Measurements from ENCODE around the gene ZNF724.
"Not testable (repeated sequence)": the region's sequence is repeated elsewhere in the genome, so short reads cannot be mapped to it uniquely, and the experiment has no call there.

ZNF724 gene

GRCh38 chr19:23249911-23250649 is at the start of gene ZNF724:
TSS of gene ZNF724 (minus strand) at chr19:23250394. CDS start at chr19:23250242, 152 bp downstream.
- DNase-seq (ENCODE audit: low read depth in 3 of 3), result peak; percentile 75 to 85 (median 81)

GRCh38 chr19:23294141-23294540 is 43.9 kb upstream of the ZNF724 start:
- no peak for DNase-seq (ENCODE audit: low read depth in 3 of 3)

- DNase-seq (ENCODE audit: low read depth in 3 of 3), result not testable (repeated sequence)
These were observed 39.8 kb upstream of the ZNF724 start for GRCh38 chr19:23289966-23290365.

- no peak for DNase-seq (ENCODE audit: low read depth in 3 of 3)
These were observed 37.4 kb upstream of the ZNF724 start for GRCh38 chr19:23287620-23288019.

- no peak for DNase-seq (ENCODE audit: low read depth in 3 of 3)
These were observed 36.3 kb upstream of the ZNF724 start for GRCh38 chr19:23286477-23286876.

GRCh38 chr19:23285948-23286347 is 35.8 kb upstream of the ZNF724 start:
- no peak for DNase-seq (ENCODE audit: low read depth in 3 of 3)

- not testable (repeated sequence) for DNase-seq (ENCODE audit: low read depth in 3 of 3)
These were observed 35.1 kb upstream of the ZNF724 start for GRCh38 chr19:23285326-23285725.

GRCh38 chr19:23283925-23284324 is 33.7 kb upstream of the ZNF724 start:
- peak; percentile 45 to 66 (median 48) for DNase-seq (ENCODE audit: low read depth in 3 of 3)

- DNase-seq (ENCODE audit: low read depth in 3 of 3), result no peak
These were observed 31.6 kb upstream of the ZNF724 start for GRCh38 chr19:23281663-23282276.

- not testable (repeated sequence) for DNase-seq (ENCODE audit: low read depth in 3 of 3)
These were observed 27.9 kb upstream of the ZNF724 start for GRCh38 chr19:23278118-23278517.

GRCh38 chr19:23273590-23274412 is 23.6 kb upstream of the ZNF724 start:
- DNase-seq (ENCODE audit: low read depth in 3 of 3), result peak; percentile 84 to 93 (median 85)

- no peak for DNase-seq (ENCODE audit: low read depth in 3 of 3)
These were observed 22.9 kb upstream of the ZNF724 start for GRCh38 chr19:23273022-23273589.

- no peak for DNase-seq (ENCODE audit: low read depth in 3 of 3)
These were observed 13.8 kb upstream of the ZNF724 start for GRCh38 chr19:23263870-23264590.

GRCh38 chr19:23263396-23263795 is 13.2 kb upstream of the ZNF724 start:
- DNase-seq (ENCODE audit: low read depth in 3 of 3), result no peak

- DNase-seq (ENCODE audit: low read depth in 3 of 3), result no peak
These were observed 12.7 kb upstream of the ZNF724 start for GRCh38 chr19:23262920-23263319.

GRCh38 chr19:23261496-23262020 is 11.4 kb upstream of the ZNF724 start:
- DNase-seq (ENCODE audit: low read depth in 3 of 3), result no peak

GRCh38 chr19:23260956-23261355 is 10.8 kb upstream of the ZNF724 start:
- no peak for DNase-seq (ENCODE audit: low read depth in 3 of 3)

- no peak for DNase-seq (ENCODE audit: low read depth in 3 of 3)
These were observed 9.8 kb upstream of the ZNF724 start for GRCh38 chr19:23259961-23260360.

- DNase-seq (ENCODE audit: low read depth in 3 of 3), result no peak
These were observed 5.5 kb upstream of the ZNF724 start for GRCh38 chr19:23255700-23256099.

GRCh38 chr19:23254141-23254910 is 4.1 kb upstream of the ZNF724 start:
- no peak for DNase-seq (ENCODE audit: low read depth in 3 of 3)
